HK-2 (cell line): ENCODE results near the gene SLAIN2.
"Not testable (repeated sequence)": the region's sequence is repeated elsewhere in the genome, so short reads cannot be mapped to it uniquely, and the experiment has no call there.

Experiments used
- DNase-seq: peaks from one replicate; pipeline ENCODE4 v3.0.0-alpha.2; 2018; ENCODE audit not compliant: unreplicated experiment

The SLAIN2 gene

DNA sequence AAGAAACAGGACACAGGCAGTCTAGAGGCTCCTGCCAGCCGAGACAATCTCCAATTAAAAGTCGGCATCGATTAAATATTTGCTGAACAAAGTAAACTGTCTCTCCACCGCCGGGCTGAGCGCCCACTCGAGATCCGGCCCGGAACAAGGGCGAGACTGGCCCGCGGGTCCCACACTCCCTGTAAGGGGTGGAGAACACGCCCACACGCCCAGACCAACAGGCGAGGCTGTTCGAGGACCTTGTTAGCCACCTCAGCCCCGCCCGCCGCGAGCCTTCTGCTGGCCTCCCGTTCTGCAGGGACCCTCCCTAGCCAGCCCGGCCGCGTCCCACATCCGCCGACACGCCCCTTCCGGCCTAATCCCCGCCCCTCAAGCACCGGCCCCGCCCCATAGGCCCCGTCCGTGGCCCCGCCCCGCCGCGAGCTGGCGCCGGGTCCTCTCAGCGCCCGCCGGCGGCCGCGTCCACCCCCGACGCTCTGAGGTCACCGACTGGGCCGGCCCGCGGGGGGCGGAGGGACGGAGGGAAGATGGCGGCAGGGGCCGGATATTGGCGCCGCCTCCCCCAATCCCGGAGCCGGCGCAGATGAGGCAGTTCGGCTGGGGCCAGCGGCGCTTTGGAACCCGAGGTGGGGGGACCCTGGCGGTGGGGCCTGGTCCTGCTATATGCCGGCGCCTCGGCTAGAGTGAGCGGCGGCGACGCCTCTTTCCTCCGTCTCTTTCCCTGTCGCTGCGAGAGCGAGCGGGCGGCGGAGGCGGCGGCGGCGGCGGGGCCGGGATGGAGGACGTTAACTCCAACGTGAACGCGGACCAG, at the start of gene SLAIN2:
Gene SLAIN2, plus strand, starts transcription at position 565 of the 811 bp plus-strand sequence. Its CDS starts 211 bp downstream, at position 776.
- peak; percentile 100 for DNase-seq

DNA sequence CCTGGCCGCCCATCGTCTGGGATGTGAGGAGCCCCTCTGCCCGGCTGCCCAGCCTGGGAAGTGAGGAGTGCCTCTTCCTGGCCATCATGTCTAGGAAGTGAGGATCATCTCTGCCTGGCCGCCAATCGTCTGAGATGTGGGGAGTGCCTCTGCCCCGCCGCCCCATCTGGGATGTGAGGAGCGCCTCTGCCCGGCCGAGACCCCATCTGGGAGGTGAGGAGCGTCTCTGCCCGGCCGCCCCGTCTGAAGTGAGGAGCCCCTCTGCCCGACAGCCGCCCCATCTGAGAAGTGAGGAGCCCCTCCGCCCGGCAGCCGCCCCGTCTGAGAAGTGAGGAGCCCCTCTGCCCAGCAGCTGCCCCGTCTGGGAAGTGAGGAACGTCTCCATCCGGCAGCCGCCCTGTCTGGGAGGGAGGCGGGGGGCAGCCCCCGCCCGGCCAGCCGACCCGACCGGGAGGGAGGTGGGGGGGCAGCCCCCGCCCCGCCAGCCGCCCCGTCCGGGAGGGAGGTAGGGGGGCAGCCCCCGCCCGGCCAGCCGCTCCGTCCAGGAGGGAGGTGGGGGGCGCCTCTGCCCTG, 49.0 kb upstream of the SLAIN2 start:
- DNase-seq, result not testable (repeated sequence)

DNA sequence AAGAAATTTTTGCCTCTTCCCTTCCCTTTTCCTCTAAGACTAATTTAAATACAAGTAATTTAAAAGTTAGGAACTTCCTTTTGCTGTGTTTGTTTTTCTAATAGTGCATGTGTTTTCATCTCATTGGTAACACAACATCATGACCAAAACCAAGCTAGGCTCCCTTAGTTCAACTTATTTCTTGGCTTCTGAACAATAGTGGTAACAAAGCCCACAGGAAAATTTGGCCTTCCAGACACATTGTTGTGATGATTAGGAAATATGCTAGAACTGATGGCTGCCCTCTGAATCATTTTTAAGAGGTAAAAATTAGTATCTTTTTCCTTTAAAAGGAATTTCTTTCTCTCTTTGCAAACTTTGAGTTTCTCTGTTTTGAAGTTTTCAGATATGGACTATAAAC, 46.2 kb upstream of the SLAIN2 start:
- no peak for DNase-seq

DNA sequence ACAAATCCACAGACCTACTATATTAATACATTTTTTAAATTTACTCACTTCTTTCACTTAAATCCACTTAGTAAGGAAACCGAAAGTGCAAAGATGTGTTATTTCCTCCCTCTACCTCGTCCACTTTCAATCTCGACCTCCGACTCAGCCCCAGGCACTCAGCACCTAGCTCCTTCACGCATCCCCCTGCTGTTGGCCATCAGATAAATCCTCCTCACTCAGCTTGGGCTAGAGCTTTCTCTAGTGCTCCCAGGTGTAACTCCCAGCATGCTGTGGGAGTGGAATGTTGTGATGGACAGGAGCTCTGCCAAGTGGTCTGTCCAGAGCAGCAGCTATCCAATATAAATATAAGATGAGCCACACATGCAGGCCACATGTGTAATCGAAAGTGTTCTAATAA, 45.0 kb upstream of the SLAIN2 start:
- DNase-seq, result no peak

DNA sequence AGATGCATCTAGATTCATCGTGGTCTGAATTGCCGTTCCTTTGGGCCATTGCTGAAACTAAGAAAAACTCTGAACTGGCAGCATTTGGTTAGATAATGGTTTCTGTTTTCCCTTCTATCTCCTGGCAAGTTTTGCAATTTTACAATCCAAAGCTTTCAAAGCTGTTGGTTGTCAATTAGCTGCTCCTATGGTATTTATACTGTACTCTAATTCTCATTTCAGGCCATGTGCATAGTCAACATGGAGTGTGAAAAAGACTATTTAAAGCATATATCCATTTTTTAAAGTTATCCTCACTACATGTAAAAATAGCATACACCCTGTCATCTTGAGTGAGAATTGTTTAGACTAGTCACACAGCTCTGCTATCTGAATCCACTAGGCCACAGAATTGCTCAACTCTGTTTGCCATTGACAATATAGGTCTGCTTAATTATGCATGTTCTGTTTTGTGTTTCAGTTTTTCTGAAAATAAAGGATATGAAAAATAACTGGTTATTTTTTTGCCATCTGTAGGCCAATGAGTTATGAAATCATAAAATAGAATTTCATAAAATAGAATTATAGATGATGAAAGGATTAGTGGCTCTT, 44.0 kb upstream of the SLAIN2 start:
- DNase-seq, result no peak

DNA sequence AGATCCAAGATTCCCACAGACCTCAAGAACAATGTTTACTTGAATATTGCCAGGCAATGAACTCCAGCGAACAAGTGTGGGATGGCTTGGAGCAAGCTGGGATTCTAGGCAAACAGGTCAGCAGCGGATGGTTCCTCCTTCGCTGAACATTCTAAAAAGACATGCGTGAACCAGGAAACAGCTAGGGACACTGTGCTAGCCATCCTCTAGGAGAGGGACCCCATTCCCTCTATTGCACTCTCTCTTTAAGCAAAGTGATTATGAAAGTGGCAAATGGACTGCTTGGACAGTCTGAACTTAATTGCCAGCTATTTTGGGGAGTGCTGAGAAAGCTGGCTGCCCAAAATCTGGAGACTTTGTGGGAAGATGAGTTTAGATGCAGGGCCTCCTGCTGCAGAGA, 41.8 kb upstream of the SLAIN2 start:
- no peak for DNase-seq

DNA sequence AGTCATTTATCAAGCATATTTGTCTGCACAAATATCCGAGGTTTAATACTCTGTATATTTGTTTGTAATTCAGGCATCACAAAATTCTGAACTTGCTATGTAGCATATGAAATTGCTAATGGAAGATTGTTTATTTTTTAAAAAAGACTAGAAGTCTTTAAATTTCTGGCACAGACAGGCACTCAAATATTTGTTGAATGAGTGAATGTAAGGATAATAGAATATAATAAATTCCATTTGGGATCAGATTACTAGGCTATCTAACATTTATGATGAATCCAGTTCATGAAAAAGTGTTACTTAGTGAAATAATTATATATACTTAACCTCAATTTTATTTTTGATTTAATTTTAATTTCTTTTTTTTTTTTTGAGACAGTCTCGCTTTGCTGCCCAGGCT, 41.3 kb upstream of the SLAIN2 start:
- DNase-seq, result no peak

DNA sequence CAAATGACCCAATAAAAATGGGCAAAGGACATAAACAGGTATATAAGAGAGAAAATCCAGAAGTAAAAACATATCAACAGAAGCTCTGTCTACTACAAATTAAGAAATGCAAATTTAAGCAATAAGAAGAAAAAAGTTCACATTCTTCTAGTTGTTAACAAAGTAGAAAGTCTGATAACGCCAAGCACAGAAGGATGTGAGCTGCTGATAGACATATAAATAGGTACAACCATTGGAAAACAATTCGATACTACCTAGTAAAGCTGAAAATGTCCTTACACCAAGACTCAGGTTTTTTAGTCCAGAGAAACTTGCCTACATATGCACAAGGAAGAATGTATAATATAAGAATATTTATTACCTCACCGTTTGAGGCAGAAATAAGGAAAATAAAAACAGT, 35.8 kb upstream of the SLAIN2 start:
- no peak for DNase-seq

DNA sequence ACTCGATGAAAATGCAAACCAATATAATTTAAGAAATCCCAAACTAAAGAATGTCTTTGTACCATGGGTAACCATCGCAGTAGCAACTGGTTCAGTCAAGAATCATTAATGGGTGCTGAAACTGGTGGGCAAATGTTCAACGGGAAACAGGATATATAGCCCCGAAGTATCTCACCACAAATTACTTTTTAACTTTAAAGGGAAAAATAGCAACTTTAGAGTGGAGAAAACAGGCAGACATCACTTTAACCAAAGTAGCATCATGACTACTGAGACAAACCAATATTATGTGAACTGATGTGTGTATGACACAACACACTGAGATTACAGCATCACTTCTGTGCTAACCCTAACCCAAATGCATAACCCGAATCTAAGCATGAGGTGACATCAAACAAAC, 33.8 kb upstream of the SLAIN2 start:
- no peak for DNase-seq

DNA sequence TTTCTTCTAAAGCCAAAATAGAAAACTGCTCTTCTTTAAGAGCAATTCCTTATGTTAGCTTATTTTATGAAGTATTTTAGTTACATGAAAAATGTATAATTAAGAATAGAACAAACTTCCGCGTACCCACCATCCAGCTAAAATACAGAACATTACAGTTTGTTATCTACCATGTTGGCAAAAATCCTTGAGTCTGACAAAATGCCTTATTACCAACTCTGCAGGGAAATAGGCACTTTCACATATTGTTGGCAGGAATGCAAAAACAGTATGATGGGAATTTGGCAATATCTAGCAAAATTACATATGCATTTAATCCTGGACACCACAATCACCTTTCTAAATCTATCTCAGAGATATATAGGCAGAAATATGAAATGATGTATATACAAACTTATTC, 32.4 kb upstream of the SLAIN2 start:
- no peak for DNase-seq

DNA sequence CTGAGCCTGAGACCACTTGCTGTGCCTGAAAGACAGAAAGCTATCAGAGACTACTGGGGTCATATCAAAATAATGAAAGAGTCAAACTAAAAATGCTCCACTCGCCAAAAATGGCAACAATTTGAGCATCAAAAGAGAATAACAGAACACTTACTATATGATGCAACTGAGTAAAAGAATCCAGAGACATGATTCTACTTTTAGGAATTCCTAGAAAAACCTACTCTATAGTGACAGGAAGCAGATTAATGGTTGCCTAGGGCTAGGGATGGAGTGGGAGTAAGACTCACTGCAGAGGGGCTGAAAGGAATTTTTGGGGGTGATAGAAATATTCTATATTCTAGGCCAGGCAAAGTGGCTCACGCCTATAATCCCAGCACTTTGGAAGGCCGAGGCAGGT, 29.4 kb upstream of the SLAIN2 start:
- DNase-seq, result no peak

DNA sequence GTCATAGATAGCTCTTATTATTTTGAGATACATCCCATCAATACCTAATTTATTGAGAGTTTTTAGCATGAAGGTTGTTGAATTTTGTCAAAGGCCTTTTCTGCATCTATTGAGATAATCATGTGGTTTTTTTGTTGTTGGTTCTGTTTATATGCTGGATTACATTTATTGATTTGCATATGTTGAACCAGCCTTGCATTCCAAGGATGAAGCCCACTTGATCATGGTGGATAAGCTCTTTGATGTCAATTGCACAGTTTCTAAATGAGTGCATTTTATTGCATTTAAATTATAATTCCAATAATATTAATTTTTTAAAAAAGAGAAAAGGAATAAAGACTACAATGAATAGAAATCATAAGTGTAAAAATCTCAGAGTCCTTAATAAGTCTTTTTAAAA, 26.6 kb upstream of the SLAIN2 start:
- DNase-seq, result not testable (repeated sequence)

DNA sequence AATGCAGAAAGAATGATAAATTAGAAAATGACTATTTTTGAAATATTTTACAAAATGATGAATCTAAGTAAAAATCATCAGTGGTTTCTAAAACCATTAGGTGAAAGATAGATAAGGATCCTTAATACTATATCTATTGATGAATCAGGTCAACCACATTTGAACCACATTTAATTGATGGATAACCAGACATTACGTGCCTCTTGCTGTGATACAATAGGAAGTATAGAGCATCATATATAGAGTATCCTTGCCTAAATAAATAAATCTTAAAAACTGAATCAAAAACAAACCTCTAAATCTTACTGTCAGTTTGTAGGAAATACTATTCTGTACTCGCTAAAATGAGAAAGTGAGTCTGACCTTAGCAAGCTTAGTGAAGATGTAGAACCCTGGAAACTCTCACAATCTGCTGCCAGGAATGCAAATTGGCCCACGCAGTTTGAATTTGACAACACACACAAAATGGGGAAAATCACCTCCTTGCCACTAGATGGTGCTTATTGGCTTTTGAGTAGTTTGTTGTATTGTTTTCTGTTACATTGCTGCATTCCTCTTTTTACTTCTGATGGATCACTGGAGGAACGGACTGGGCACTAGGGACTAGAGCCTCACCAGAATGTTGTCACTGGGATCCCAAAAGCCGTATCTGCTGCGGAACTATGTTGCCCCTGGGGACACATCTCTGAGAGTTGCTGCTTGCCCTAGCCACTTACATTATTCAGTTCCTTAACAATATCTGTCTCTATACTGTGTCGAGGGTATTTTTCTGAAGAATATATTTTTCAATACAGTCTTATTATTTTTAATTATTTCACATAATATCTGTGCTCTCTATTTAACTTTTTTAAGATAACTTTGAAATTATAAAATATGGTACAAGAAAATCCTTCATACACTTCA, 25.4 kb upstream of the SLAIN2 start:
- DNase-seq, result no peak

DNA sequence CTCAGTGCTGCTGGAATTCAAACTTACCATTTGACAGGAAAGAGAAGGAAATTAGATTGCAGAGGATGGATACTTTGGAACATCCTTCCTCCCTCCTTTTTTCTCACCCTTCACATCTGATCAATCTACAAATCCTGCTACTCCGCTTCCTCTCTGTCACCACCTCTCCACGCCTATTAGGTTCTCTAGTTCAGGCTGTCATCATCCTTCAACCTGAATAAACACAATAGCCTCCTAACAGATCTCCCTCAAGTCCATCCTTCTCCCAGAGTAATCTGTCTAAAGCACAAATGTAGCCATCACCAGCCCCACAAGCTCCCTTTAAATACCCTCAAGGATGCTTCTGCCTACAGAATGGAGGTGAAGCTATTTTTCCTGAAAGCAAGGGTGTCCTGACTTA, 20.0 kb upstream of the SLAIN2 start:
- no peak for DNase-seq

DNA sequence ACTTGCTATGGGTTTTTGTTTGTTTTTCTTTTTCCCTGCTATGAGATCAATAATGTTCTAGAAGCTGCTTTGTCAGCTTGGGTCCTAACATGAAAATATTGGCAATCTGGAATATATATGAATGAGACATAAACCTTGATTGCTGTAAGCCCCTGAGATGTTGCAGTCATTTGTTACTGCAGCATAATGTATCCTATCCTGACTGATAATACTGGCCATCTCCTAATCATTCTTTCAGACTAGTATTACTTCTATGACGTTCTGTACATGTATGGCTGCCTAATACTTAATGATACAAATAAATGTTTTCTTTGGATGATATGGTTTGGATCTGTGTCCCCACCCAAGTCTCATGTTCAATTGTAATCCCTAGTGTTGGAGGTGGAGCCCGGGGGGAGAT, 19.3 kb upstream of the SLAIN2 start:
- DNase-seq, result no peak

DNA sequence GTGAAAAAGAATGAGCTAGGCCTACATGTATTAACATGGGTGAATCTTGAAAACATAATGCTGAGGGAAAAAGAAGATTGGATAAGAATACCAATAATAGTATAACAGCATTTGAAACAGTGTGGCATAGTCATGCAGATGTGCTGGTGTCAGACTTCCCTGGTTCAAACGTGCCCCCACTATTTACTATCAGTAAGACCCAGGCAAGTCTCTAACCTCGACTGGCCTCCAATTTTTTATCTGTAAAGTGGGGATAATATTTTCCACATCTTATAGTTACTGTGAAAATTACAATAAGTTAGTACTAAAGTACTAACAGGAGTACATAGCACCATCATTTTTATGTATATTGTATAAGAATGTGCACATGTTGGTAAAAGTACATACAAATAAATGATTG, 17.0 kb upstream of the SLAIN2 start:
- no peak for DNase-seq

DNA sequence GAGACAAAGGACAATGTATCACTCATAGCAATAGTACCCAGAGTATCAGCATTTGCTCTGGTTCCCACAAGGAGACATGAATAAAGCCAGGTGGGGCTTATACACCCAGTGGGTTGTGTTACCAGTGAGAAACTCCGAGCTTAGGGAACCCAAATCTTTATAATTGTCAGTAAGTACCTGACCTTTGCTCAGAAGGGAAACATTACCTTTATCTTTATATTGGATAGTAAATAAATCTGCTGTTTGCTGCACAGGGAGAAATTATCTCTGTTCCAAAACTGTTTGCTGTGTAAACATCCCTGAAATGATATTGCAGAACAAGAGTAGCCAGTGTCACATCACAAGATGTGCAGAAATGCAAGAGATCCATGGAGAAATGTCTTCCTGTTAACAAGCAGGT, 12.1 kb upstream of the SLAIN2 start:
- DNase-seq, result no peak

DNA sequence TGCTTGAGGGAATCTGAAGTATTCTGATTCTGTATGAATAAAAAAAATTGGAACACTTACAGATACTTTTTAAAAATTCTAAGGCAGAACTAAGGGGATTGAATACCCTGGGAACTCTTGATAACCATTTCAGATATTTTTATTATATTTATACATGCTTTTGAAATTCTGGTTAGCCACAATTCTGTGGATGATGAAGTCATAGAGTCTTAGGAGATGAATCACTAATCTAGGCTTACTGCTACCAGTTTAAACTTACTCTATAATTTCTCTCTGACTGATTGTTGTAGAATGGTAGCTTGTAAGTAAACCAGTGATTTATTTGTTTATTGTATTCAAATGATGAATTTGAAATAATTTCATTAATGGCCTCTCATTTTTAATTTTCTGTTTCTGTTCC, 11.4 kb upstream of the SLAIN2 start:
- no peak for DNase-seq

DNA sequence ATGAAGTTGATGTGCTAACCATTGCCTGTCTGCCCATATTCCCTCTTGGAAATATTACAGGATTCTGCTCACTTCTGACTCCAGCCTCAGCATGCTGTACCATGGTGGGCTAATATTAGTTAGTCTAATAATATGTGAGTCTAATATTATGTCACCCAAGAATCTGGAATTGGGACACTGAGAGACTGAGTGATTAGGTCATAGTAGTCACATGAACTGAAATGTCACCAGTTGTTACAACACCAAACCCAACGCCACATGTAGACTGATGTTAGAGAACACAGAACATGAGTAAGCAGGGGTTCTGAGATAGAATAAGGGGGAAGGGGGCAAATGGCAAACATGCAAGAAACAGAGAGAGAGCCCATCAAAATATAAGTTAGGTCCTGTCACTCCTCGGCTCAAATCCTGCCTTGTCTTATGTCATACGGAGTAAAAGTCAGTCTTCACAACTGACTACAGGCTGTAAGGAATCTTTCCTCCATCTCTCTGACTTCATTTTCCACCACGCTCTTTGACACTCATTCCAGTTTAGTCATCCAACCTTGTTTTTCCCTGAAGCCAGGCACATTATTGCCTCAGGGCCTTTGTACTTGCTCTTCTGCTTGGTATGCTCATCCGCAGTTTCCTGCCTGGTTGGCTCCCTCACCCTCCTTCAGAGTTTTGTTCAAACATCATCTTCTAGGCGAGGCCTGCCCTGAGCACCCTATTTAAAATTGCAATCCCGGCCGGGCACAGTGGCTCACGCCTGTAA, 9.6 kb upstream of the SLAIN2 start:
- DNase-seq, result no peak

DNA sequence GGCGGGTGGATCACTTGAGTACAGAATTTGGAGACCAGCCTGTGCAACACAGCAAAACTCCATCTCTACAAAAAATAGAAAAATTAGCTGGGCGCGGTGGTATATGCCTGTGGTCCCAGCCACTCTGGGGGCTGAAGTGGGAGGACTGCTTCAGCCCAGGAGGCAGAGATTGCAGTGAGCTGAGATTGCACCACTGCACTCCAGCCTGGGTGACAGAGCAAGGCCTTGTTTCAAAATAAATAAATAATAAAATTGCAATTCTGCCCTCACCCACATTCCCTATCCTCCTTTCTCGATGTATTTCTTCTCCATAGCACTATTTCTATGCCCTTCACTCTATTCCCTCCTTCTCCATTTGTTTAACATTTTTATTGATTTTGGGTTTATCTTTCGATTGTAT, 8.7 kb upstream of the SLAIN2 start:
- DNase-seq, result no peak

DNA sequence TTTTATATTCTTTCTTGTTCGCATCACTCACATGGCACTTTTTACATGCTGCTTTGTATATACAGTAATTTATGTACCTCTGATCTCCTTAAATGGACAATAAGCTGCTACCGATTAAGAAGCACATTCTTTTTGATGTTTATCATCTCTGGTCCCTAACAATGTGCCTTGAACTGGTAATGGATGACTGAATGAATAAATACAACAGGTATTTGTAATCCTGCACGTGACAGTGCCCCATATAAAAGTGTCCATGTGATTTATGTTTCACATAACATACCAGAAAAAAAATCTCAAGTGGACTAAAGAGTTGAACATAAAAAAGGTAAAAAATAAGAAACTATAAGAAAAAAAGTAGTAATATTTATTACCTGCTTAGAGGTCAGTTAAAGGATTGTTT, 7.7 kb upstream of the SLAIN2 start:
- no peak for DNase-seq

DNA sequence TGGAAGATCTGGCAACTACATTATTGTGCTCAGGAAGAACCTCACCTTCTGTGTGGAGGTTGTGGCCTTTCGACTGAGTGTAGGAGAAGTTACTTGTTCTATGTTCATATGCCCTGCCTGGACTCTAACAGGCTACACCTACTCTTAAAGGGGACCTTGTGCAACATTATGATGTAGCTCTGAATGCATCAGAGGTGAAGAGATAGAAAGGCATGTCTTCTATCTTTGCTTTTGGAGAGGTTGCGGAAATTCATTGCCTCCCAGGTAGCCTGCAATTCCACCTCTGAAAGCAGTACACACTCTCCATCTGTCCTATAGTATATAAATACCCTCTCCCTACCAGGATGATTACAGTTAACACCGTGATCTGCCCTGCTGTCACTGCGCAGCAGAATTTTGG, 7.1 kb upstream of the SLAIN2 start:
- no peak for DNase-seq
